Activated naive CD4-positive, alpha-beta T cell treated with anti-CD3 and anti-CD28 coated beads, Interleukin-2, amount 50 U/mL, for 24 hours (primary cell): ENCODE results near the gene RABIF.
"Not testable (repeated sequence)": the region's sequence is repeated elsewhere in the genome, so short reads cannot be mapped to it uniquely, and the experiment has no call there.

Experiments
- H3K27ac Mint-ChIP-seq: one replicate; pipeline ENCODE4 v1.8.0; 2021; ENCODE audit warnings: mild to moderate bottlenecking, mixed read lengths
- H3K27me3 Mint-ChIP-seq: one replicate; pipeline ENCODE4 v1.8.0; 2021; ENCODE audit warnings: mixed read lengths
- H3K36me3 Mint-ChIP-seq: one replicate; pipeline ENCODE4 v1.8.0; 2021; ENCODE audit warnings: mixed read lengths
- H3K4me1 Mint-ChIP-seq: one replicate; pipeline ENCODE4 v1.8.0; 2021; ENCODE audit warnings: mixed read lengths
- H3K4me3 Mint-ChIP-seq: one replicate; pipeline ENCODE4 v1.8.0; 2021; ENCODE audit warnings: mild to moderate bottlenecking, mixed read lengths
- H3K9me3 Mint-ChIP-seq: one replicate; pipeline ENCODE4 v1.8.0; 2021; ENCODE audit warnings: mixed read lengths

RABIF gene

GRCh38 chr1:202888531-202889360 is at the start of gene RABIF:
TSS of gene RABIF (minus strand) at chr1:202889149. CDS start at chr1:202889098, 51 bp downstream.
- peaks cover 17% of the 10 kb centered on the region for H3K4me1 Mint-ChIP-seq
- H3K9me3 Mint-ChIP-seq = no peaks in the 10 kb centered on the region
- peak within 1 kb of the TSS; percentile 98 for H3K27ac Mint-ChIP-seq
- H3K27me3 Mint-ChIP-seq = no peaks in the 10 kb centered on the region
- peak within 1 kb of the TSS; percentile 94 for H3K4me3 Mint-ChIP-seq
- H3K36me3 Mint-ChIP-seq = peaks cover 3% of the 10 kb centered on the region

- H3K9me3 Mint-ChIP-seq = no peaks in the 10 kb centered on the region
- peaks cover 7% of the 10 kb centered on the region for H3K36me3 Mint-ChIP-seq
- no peaks in the 10 kb centered on the region for H3K27me3 Mint-ChIP-seq
- H3K4me1 Mint-ChIP-seq = peaks cover 6% of the 10 kb centered on the region
- H3K27ac Mint-ChIP-seq = no peak overlapping the region
- no peak overlapping the region for H3K4me3 Mint-ChIP-seq
Measured at GRCh38 chr1:202938287-202938925, 49.5 kb upstream of the RABIF start.

- not testable (repeated sequence) for H3K4me3 Mint-ChIP-seq, H3K36me3 Mint-ChIP-seq, H3K27me3 Mint-ChIP-seq, H3K27ac Mint-ChIP-seq, H3K9me3 Mint-ChIP-seq, H3K4me1 Mint-ChIP-seq
Measured at GRCh38 chr1:202936409-202936808, 47.5 kb upstream of the RABIF start.

- no peak overlapping the region for H3K4me3 Mint-ChIP-seq
- no peaks in the 10 kb centered on the region for H3K36me3 Mint-ChIP-seq
- H3K4me1 Mint-ChIP-seq = peaks cover 8% of the 10 kb centered on the region
- no peaks in the 10 kb centered on the region for H3K9me3 Mint-ChIP-seq
- no peak overlapping the region for H3K27ac Mint-ChIP-seq
- no peaks in the 10 kb centered on the region for H3K27me3 Mint-ChIP-seq
Measured at GRCh38 chr1:202935844-202936243, 46.9 kb upstream of the RABIF start.

GRCh38 chr1:202934755-202935154 is 45.8 kb upstream of the RABIF start:
- no peaks in the 10 kb centered on the region for H3K36me3 Mint-ChIP-seq

GRCh38 chr1:202932476-202932875 is 43.5 kb upstream of the RABIF start:
- Mint-ChIP-seq H3K27ac (no peak overlapping the region), H3K4me3 (no peak overlapping the region), H3K36me3 (no peaks in the 10 kb centered on the region), H3K27me3 (no peaks in the 10 kb centered on the region), H3K4me1 (peaks cover 8% of the 10 kb centered on the region), H3K9me3 (no peaks in the 10 kb centered on the region)

More at GRCh38 chr1:202934755-202935154, 45.8 kb upstream of the RABIF start:
- no peaks in the 10 kb centered on the region for H3K9me3 Mint-ChIP-seq
- no peak overlapping the region for H3K4me3 Mint-ChIP-seq
- peaks cover 8% of the 10 kb centered on the region for H3K4me1 Mint-ChIP-seq
- no peak overlapping the region for H3K27ac Mint-ChIP-seq
- H3K27me3 Mint-ChIP-seq = no peaks in the 10 kb centered on the region

- Mint-ChIP-seq H3K4me1 (peaks cover 37% of the 10 kb centered on the region), H3K9me3 (no peaks in the 10 kb centered on the region), H3K36me3 (peaks cover 5% of the 10 kb centered on the region), H3K27me3 (no peaks in the 10 kb centered on the region), H3K27ac (peak within 1 kb of the TSS; percentile 96), H3K4me3 (peak within 1 kb of the TSS; percentile 96)
Measured at GRCh38 chr1:202926581-202927491, 37.9 kb upstream of the RABIF start, which contains the start of gene KLHL12. TSS of gene KLHL12 (minus strand) at chr1:202927234. CDS start at chr1:202925162, 2,072 bp downstream.

GRCh38 chr1:202923533-202923932 is 34.6 kb upstream of the RABIF start:
- Mint-ChIP-seq H3K27ac (no peak overlapping the region), H3K36me3 (peaks cover 5% of the 10 kb centered on the region), H3K9me3 (no peaks in the 10 kb centered on the region), H3K27me3 (no peaks in the 10 kb centered on the region), H3K4me1 (peaks cover 42% of the 10 kb centered on the region), H3K4me3 (no peak overlapping the region)

GRCh38 chr1:202919615-202920014 is 30.7 kb upstream of the RABIF start:
- no peaks in the 10 kb centered on the region for H3K9me3 Mint-ChIP-seq

GRCh38 chr1:202915146-202915545 is 26.2 kb upstream of the RABIF start:
- no peak overlapping the region for H3K4me3 Mint-ChIP-seq
- peaks cover 16% of the 10 kb centered on the region for H3K36me3 Mint-ChIP-seq
- H3K9me3 Mint-ChIP-seq = no peaks in the 10 kb centered on the region
- no peak overlapping the region for H3K27ac Mint-ChIP-seq
- H3K27me3 Mint-ChIP-seq = no peaks in the 10 kb centered on the region
- H3K4me1 Mint-ChIP-seq = peaks cover 5% of the 10 kb centered on the region

More at GRCh38 chr1:202919615-202920014, 30.7 kb upstream of the RABIF start:
- Mint-ChIP-seq H3K4me3 (no peak overlapping the region), H3K4me1 (peaks cover 27% of the 10 kb centered on the region), H3K36me3 (peaks cover 11% of the 10 kb centered on the region), H3K27ac (no peak overlapping the region), H3K27me3 (no peaks in the 10 kb centered on the region)

- not testable (repeated sequence) for H3K4me1 Mint-ChIP-seq, H3K27me3 Mint-ChIP-seq, H3K4me3 Mint-ChIP-seq, H3K9me3 Mint-ChIP-seq
- peaks cover 12% of the 10 kb centered on the region for H3K36me3 Mint-ChIP-seq
- peak overlapping the region; percentile 36 for H3K27ac Mint-ChIP-seq
Measured at GRCh38 chr1:202912476-202912875, 23.5 kb upstream of the RABIF start.

- no peak overlapping the region for H3K27ac Mint-ChIP-seq
- H3K27me3 Mint-ChIP-seq = no peaks in the 10 kb centered on the region
- H3K4me3 Mint-ChIP-seq = no peak overlapping the region
- H3K9me3 Mint-ChIP-seq = no peaks in the 10 kb centered on the region
- H3K4me1 Mint-ChIP-seq = no peaks in the 10 kb centered on the region
- peaks cover 11% of the 10 kb centered on the region for H3K36me3 Mint-ChIP-seq
Measured at GRCh38 chr1:202909494-202909893, 20.5 kb upstream of the RABIF start.

GRCh38 chr1:202908998-202909397 is 20.0 kb upstream of the RABIF start:
- Mint-ChIP-seq H3K4me3 (no peak overlapping the region), H3K4me1 (no peaks in the 10 kb centered on the region), H3K27ac (no peak overlapping the region), H3K36me3 (peaks cover 9% of the 10 kb centered on the region), H3K9me3 (no peaks in the 10 kb centered on the region), H3K27me3 (no peaks in the 10 kb centered on the region)

GRCh38 chr1:202905331-202905730 is 16.4 kb upstream of the RABIF start:
- Mint-ChIP-seq H3K4me1 (no peaks in the 10 kb centered on the region), H3K4me3 (no peak overlapping the region), H3K9me3 (no peaks in the 10 kb centered on the region), H3K36me3 (peaks cover 2% of the 10 kb centered on the region), H3K27ac (no peak overlapping the region), H3K27me3 (no peaks in the 10 kb centered on the region)

- not testable (repeated sequence) for H3K36me3 Mint-ChIP-seq, H3K27me3 Mint-ChIP-seq, H3K27ac Mint-ChIP-seq, H3K4me1 Mint-ChIP-seq, H3K9me3 Mint-ChIP-seq, H3K4me3 Mint-ChIP-seq
Measured at GRCh38 chr1:202903808-202904207, 14.9 kb upstream of the RABIF start.
